Measurements from ENCODE around the gene SEMA4D. TPM values are rescaled to one million over a fixed set of nuclear protein-coding genes. Genes with fewer than 3 reads are reported as not detected.

The SEMA4D gene
- total RNA-seq, 1 experiment from 2014 or later: 48.4 TPM

GRCh38 chr9:89470224-89470839 lies 27.6 kb downstream of the SEMA4D start:
- H3K9me2 ChIP-seq (ENCODE audit: insufficient read depth): no peaks in the 10 kb centered on the region
- no peaks in the 10 kb centered on the region for H3K9me3 ChIP-seq (ENCODE audit: insufficient read depth, low read depth)
- no TSS peak for BruUV-seq (replicated peaks)
- H3F3A ChIP-seq (ENCODE audit: insufficient read depth, low read depth): no peaks in the 10 kb centered on the region
- no peak overlapping the region for H3K4me2 ChIP-seq
- intact Hi-C loops (cut with micrococcal nuclease; ENCODE audit: unreplicated experiment): no loop called here
- DNase-seq: no peak
- POLR2A ChIA-PET (ENCODE audit: unreplicated experiment): no interaction called here
- H3K36me3 ChIP-seq (ENCODE audit: low read depth): no peaks in the 10 kb centered on the region
- H2AFZ ChIP-seq: no peak overlapping the region
- H3K4me3 ChIP-seq: no peak overlapping the region
- no peak overlapping the region for H3K27ac ChIP-seq
- no peaks in the 10 kb centered on the region for H3K27me3 ChIP-seq (ENCODE audit: insufficient read depth, low read depth)
- TF ChIP-seq CTCF (conservative IDR thresholded peaks at IDR 0.05): no peak
- TF ChIP-seq EZH2 (IDR thresholded peaks at IDR 0.05; ENCODE audit: low read depth): no peak
- H3K4me1 ChIP-seq (replicated peaks; ENCODE audit: insufficient read depth): no peaks in the 10 kb centered on the region
- CTCF ChIA-PET: interaction anchor here (0.6 kb wide), 1 partner anchor 43 kb away, joined by 4 read pairs; no protein-coding TSS in a partner anchor
- no peaks in the 10 kb centered on the region for H3K79me2 ChIP-seq (ENCODE audit: low read depth)
- H4K20me1 ChIP-seq (ENCODE audit: insufficient read depth): peaks cover 3% of the 10 kb centered on the region; the same call in 1 of the 2 replicates

GRCh38 chr9:89469003-89469402 lies 28.9 kb downstream of the SEMA4D start:
- no peak for DNase-seq
- intact Hi-C loops (cut with micrococcal nuclease; ENCODE audit: unreplicated experiment): no loop called here
- ChIA-PET POLR2A (ENCODE audit: unreplicated experiment) (no interaction called here), CTCF (no interaction called here)
- Histone ChIP-seq H3F3A (ENCODE audit: insufficient read depth, low read depth) (no peaks in the 10 kb centered on the region), H3K36me3 (ENCODE audit: low read depth) (no peaks in the 10 kb centered on the region), H3K9me3 (ENCODE audit: insufficient read depth, low read depth) (no peaks in the 10 kb centered on the region), H4K20me1 (ENCODE audit: insufficient read depth) (peaks cover 3% of the 10 kb centered on the region; the same call in 1 of the 2 replicates), H3K9me2 (ENCODE audit: insufficient read depth) (no peaks in the 10 kb centered on the region), H3K4me3 (no peak overlapping the region), H3K4me2 (no peak overlapping the region), H3K4me1 (replicated peaks; ENCODE audit: insufficient read depth) (peaks cover 6% of the 10 kb centered on the region; the same call in 1 of the 2 replicates), H3K79me2 (ENCODE audit: low read depth) (no peaks in the 10 kb centered on the region), H3K27me3 (ENCODE audit: insufficient read depth, low read depth) (no peaks in the 10 kb centered on the region), H3K27ac (no peak overlapping the region), H2AFZ (no peak overlapping the region)
- TF ChIP-seq CTCF (conservative IDR thresholded peaks at IDR 0.05) (no peak), EZH2 (IDR thresholded peaks at IDR 0.05; ENCODE audit: low read depth) (no peak)
- no TSS peak for BruUV-seq (replicated peaks)

GRCh38 chr9:89468281-89468960 lies 29.5 kb downstream of the SEMA4D start:
- Histone ChIP-seq H3F3A (ENCODE audit: insufficient read depth, low read depth) (no peaks in the 10 kb centered on the region), H4K20me1 (ENCODE audit: insufficient read depth) (peaks cover 3% of the 10 kb centered on the region; the same call in 1 of the 2 replicates), H3K79me2 (ENCODE audit: low read depth) (no peaks in the 10 kb centered on the region), H2AFZ (no peak overlapping the region), H3K27me3 (ENCODE audit: insufficient read depth, low read depth) (no peaks in the 10 kb centered on the region), H3K4me1 (replicated peaks; ENCODE audit: insufficient read depth) (peaks cover 6% of the 10 kb centered on the region; the same call in 1 of the 2 replicates), H3K4me3 (no peak overlapping the region), H3K9me3 (ENCODE audit: insufficient read depth, low read depth) (no peaks in the 10 kb centered on the region), H3K4me2 (no peak overlapping the region), H3K9me2 (ENCODE audit: insufficient read depth) (no peaks in the 10 kb centered on the region), H3K27ac (no peak overlapping the region), H3K36me3 (ENCODE audit: low read depth) (no peaks in the 10 kb centered on the region)
- intact Hi-C loops (cut with micrococcal nuclease; ENCODE audit: unreplicated experiment): no loop called here
- TF ChIP-seq CTCF (conservative IDR thresholded peaks at IDR 0.05) (no peak), EZH2 (IDR thresholded peaks at IDR 0.05; ENCODE audit: low read depth) (no peak)
- ChIA-PET POLR2A (ENCODE audit: unreplicated experiment) (no interaction called here), CTCF (no interaction called here)
- BruUV-seq (replicated peaks): no TSS peak
- no peak for DNase-seq

Data from PC-9 (cell line).